GM18507 (cell line): ENCODE measurements around the gene TBC1D26.
"Not testable (repeated sequence)": the region's sequence is repeated elsewhere in the genome, so short reads cannot be mapped to it uniquely, and the experiment has no call there.

Experiments
- DNase-seq: peaks from one replicate; pipeline ENCODE4 v3.0.0; 2011; ENCODE audit warnings: low read depth; ENCODE audit not compliant: insufficient read length; ENCODE audit errors: extremely low spot score
- FAIRE-seq: peaks from 2 replicates; lab custom pipeline; 2011; peaks lifted over from hg19 to GRCh38; lab: Jason Lieb, UNC

TBC1D26 gene

GRCh38 chr17:15731900-15732299 lies at the start of gene TBC1D26:
TSS of gene TBC1D26 (plus strand) at chr17:15732283. CDS start at chr17:15735349, 3,066 bp downstream.
- FAIRE-seq, DNase-seq: not testable (repeated sequence)

DNA sequence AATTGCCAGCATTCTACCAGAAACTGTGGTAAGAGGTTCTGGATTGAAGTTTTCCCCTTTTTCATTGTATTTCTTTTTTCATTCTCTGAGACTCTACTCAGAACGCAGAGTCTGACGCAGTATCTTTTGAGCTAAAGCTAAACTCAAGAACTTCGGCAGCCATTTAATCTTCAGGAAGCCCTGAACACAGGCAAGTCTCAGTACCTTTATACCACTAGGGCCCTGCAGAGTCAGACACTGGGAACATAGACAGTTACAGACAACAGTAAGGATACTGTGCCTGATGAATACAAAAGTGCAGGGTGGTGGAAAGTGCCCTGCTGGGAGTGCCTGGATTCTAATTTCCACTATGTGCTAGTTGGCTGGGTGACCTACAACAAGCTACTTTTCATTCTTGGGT lies 48.9 kb upstream of the TBC1D26 start:
- not testable (repeated sequence) for FAIRE-seq, DNase-seq

DNA sequence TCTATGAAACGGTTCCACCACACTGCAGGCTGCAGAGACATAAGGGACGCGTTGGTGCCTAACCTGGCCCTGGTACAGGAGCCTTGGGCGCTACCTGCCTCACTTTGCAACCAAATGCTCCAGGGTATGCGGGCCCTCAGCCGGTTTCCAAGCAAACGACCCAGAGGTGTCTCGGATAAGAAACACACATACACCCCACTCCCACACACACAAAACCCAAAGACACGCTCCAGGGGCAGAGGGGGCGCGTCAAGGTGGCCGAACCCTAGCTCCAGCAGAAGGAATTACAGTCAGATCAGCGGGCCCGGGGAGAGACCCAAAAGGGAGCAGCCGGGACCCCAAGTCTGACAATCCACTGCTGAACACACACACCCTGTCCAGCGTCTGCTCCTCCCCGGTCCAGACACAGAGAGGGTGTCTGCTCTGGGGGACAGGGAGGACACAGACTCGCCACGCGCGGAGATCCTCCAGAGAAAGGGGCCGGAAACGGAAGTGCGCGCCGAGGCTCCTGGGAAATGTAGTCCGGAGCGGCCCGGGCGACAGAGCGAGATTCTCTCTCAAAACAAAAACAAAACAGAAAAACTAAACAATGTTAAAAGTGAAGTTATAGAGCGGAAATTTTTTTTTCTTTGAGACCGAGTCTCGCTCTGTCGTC lies 48.1 kb upstream of the TBC1D26 start, which contains the start of gene TRIM16:
Gene TRIM16 (minus strand): TSS at position 488 of the 655 bp plus-strand sequence. CDS start 32,702 bp downstream, outside the sequence.
- FAIRE-seq, result peak; percentile 83
- DNase-seq, result peak; percentile 36

- DNase-seq, FAIRE-seq: not testable (repeated sequence)
Measured at GRCh38 chr17:15687494-15687893, 44.6 kb upstream of the TBC1D26 start.

DNA sequence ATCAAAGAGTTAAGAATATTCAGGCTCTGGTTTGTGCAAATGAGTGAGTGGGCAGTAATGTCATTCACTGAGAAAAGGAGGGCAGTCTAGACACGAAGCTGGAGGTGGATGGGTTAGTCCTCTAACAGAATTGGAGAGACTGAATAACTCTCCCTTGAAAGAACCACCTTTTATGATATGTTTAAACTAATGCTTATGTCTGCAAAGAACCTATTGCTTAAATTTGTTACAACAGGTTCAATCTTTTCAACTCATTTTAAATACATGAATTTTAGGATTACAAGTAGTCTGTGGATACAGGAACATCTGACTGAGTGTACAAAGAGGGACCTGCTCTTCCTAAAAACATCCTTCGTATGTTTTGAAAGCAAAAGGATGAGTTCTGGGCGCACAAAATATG lies 33.1 kb upstream of the TBC1D26 start:
- peak; percentile 9 for FAIRE-seq
- not testable (repeated sequence) for DNase-seq

DNA sequence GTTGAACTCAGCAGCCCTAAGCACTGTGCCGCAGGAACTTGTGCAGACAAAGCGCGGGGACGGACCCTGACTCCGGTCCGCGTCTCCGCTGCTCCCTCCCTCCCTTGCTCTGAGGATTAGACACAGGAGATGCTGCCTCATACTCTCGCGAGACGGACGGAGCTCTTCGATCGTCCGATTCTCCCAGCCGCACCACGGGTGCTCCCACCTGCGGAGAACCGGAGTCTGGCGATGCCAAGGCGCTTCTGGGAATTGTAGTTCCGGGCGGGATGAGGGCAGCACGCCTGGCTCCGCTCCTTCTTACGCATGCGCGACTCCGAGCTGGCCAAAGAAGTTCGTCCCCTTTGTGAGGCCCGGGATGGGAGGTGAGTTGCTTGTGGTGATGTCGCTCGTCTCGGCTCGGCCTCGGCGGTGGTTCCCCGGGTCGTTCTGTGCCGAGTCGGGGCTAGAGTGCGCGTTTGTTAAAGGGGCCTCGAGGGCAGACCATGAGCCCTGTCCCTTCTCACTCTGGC lies 32.6 kb upstream of the TBC1D26 start, which contains the start of gene ZNF286A:
Gene ZNF286A (plus strand): TSS at position 340 of the 512 bp plus-strand sequence. CDS start 578 bp downstream, outside the sequence.
- FAIRE-seq (peak; percentile 98), DNase-seq (peak; percentile 73)

GRCh38 chr17:15699937-15700336 lies 32.1 kb upstream of the TBC1D26 start:
- not testable (repeated sequence) for FAIRE-seq

DNA sequence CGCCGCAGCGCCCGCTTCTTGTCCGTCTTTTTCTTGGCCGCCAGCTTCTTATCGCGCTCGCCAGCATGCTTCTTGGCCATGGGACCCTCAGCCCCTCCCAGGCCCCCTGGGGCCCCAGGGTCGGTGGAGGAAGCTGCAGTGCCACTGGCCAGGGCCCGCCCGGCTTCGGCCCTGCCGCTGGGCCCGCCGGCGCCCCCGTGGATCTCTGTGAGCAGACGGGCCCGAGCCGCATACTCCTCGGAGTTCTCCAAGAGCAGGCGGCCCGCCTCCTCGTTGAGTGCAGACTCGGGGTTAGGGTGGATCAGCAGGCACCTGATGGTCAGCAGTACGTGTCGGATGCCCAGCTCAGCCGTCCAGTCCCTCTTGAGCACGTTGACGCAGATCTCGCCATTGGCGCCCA lies 27.8 kb upstream of the TBC1D26 start:
- not testable (repeated sequence) for DNase-seq, FAIRE-seq

More at GRCh38 chr17:15699937-15700336, 32.1 kb upstream of the TBC1D26 start:
- not testable (repeated sequence) for DNase-seq

DNA sequence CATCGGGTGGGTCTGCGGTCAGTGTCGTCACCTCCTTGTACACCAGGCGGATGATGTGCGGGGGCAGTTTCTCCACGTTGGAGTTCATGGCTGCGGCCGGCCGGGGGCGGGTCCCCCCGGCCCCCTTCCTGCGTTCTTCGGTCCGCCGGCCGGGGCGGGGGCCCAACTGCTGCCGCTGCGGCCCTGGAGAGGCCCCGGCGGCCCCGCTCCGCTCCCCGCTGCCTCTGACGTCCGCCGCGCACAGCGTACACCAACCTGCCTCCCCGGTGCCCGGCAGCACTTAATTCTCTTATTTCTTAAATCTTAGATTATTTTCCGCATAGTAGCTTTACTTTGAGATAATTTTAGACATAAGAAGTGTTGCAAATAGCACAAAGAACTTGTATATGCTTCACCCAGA lies 27.3 kb upstream of the TBC1D26 start:
- not testable (repeated sequence) for DNase-seq, FAIRE-seq

DNA sequence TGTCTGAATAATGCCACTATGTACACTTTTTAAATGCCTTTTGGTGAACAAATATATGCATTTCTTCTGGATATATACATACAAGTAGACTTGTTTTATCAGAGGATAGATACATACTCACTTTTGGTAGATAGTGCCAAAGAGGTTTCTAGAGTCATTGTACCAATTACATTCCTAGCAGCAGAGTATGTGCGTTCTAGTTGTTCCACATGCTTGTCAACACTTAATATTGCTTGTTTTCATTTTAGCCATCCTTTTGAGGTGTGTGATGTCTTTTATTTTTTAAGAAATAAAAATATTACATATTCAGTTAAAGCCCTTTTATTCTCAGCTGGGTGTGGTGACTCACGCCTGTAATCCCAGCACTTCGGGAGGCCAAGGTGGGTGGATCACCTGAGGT lies 23.2 kb upstream of the TBC1D26 start:
- FAIRE-seq, DNase-seq: not testable (repeated sequence)

- peak; percentile 18 for FAIRE-seq
Measured at GRCh38 chr17:15716601-15717563, 15.2 kb upstream of the TBC1D26 start.

DNA sequence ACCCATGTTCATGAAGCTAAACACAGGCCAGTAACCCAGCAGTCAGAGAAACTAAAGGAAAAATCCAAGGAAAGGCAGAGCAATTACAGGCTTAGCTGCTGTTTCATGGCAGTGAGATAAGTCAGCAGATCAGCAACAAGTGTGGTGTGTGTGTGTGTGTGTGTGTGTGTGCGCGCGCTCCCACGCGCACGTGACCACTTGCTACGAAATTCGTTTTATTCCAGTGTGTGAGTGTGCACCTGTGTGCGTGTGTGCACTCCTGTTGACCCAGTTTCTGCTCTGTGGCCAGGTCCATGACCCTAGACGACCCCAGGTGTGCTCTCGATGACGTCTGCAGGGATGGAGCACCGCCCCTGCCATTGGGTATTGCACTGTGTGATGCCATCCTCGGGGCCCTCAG lies 1.5 kb upstream of the TBC1D26 start:
- not testable (repeated sequence) for FAIRE-seq, DNase-seq

More at GRCh38 chr17:15716601-15717563, 15.2 kb upstream of the TBC1D26 start:
- not testable (repeated sequence) for DNase-seq

GRCh38 chr17:15733174-15733789 lies 1.2 kb downstream of the TBC1D26 start:
- FAIRE-seq, result peak; percentile 31
- DNase-seq, result not testable (repeated sequence)

- FAIRE-seq, DNase-seq: not testable (repeated sequence)
Measured at GRCh38 chr17:15736578-15736977, 4.5 kb downstream of the TBC1D26 start.

GRCh38 chr17:15738066-15738465 lies 6.0 kb downstream of the TBC1D26 start:
- FAIRE-seq (no peak), DNase-seq (no peak)

DNA sequence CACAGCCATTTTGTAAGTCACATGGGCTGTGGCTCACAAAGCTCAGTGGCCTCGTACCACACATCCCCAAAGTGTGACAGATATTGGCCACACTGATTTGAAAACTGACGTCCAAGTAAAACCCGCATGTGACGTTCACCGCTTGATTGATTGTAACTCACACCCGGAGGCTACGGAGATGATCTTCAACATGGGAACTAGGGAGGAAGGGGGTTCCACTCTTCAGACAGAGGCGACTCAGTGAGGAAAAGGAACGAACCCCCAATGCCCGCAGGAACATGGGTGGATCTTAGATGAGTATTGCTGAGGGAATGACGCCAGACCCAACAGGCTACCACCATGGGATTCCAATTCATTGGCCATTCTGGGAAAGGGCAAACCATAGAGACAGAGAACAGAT lies 7.2 kb downstream of the TBC1D26 start:
- not testable (repeated sequence) for FAIRE-seq, DNase-seq

- not testable (repeated sequence) for DNase-seq, FAIRE-seq
Measured at GRCh38 chr17:15740041-15740440, 8.0 kb downstream of the TBC1D26 start.

DNA sequence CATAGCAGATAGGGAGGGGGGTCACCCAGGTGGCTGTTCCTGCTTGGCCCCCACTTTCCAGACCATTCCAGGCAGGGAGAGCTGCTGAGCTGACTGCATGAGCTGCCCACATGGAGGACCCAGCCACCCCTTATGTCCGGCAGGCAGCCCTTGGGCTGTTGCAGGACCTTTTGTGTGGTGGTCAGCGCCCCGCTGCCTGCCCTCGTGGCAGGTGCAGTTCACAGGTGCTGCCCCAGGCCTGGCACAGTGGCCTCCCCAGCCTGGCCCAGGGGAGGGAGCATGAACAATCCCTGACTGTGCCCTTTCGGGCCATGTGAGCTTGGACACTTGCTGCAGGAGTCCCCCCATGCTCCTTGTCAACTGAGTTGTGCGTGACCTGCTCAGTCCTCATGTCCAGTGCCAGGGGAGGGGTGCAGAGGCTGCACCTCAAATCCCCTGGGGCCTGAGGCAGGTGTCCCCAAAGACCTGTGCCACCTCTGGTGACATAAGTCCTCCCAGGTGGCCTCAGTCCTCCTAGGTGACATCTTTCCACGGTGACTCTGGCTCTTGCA lies 8.6 kb downstream of the TBC1D26 start:
- DNase-seq, result no peak
- no peak for FAIRE-seq

DNA sequence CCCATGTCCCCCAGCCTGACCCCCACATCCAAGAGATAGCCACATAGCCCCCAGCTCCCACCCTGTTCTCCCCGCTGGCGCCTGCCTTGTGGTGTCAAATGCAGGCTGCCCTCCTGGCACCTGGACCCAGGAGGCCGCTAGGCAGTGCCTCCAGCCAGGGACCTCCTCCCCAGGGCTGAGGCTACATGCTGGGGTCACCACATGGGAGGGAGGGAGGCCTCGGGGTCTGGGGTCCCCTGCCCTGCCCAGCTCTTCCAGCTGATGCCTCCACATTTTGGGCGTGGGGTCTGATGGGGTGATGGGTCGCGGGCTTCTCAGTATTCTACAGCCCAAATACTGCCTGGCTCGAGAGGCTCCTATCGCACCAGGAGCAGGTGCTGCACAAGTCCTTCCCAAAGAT lies 9.5 kb downstream of the TBC1D26 start:
- DNase-seq (no peak), FAIRE-seq (no peak)
